Brain microvascular endothelial cell (primary cell): Measurements from ENCODE around the gene PPM1N.

Experiments
- DNase-seq: peaks from one replicate; pipeline ENCODE4 v3.0.0-alpha.2; 2020
- H3K27ac ChIP-seq: fragments of 250-450 bp; sonication (Bioruptor Pico); 2 replicates; pipeline ENCODE4 v1.5.1; 2020; ENCODE audit warnings: mild to moderate bottlenecking, moderate library complexity
- H3K27me3 ChIP-seq: fragments of 250-450 bp; sonication (Bioruptor Pico); replicated peaks from 2 replicates; pipeline ENCODE4 v1.5.1; 2020; ENCODE audit warnings: mild to moderate bottlenecking
- H3K36me3 ChIP-seq: fragments of 250-450 bp; sonication (Bioruptor Pico); replicated peaks from 2 replicates; pipeline ENCODE4 v1.5.1; 2020; ENCODE audit warnings: mild to moderate bottlenecking
- H3K4me3 ChIP-seq: 2 replicates; pipeline ENCODE4 v1.5.1; 2011; ENCODE audit warnings: low read depth, mild to moderate bottlenecking, control low read depth, low read length, moderate library complexity
- in situ Hi-C: cut with HindIII; loops from 2 replicates; pipeline ENCODE4 v1.10.0; 2017; ENCODE audit warnings: low sequenced_read_pairs, low pct_ligation_motif_present
- TF ChIP-seq, protein P1 (sequence below): IDR thresholded peaks from 2 replicates; pipeline ENCODE4 v1.5.1; 2011; ENCODE audit warnings: low read depth, mild to moderate bottlenecking, moderate library complexity, low read length, control low read depth, inconsistent platforms; ENCODE audit errors: missing control alignments

The PPM1N gene

DNA sequence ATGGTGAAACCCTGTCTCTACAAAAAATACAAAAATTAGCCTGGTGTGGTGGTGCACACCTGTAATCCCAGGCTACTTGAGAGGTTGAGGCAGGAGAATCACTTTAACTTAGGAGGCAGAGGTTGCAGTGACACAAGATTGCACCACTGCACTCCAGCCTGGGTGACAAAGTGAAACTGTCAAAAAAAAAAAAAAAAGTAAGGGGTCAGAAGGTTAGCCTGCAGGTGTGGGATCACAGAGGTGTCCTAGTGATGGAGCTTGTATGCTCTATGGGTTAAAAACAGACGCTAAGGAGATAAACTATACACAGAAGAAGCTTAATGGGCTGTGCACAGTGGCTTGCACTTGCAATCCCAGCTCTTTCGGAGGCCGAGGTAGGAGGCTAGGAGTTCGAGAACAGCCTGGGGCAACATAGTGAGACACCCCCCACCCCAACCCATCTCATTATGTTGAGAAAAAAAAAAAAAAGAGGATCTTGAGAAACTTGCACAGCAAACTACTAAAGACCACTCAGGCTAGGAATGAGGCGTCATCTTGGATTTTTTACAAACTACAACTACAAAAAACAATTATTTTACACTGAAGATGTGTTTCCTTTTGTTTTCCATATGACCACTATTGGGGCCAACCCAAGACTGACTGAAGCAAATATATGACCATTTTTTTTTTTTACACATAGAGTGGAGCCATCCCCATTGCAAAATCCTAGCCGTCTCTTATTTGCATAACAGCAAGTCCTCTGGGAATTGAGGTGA lies 22.5 kb upstream of the PPM1N start:
- in situ Hi-C loops: no loop called here
- Histone ChIP-seq H3K27me3 (no peaks in the 10 kb centered on the region), H3K4me3 (no peak overlapping the region), H3K27ac (no peak overlapping the region), H3K36me3 (no peaks in the 10 kb centered on the region)
- TF ChIP-seq, protein P1, sequence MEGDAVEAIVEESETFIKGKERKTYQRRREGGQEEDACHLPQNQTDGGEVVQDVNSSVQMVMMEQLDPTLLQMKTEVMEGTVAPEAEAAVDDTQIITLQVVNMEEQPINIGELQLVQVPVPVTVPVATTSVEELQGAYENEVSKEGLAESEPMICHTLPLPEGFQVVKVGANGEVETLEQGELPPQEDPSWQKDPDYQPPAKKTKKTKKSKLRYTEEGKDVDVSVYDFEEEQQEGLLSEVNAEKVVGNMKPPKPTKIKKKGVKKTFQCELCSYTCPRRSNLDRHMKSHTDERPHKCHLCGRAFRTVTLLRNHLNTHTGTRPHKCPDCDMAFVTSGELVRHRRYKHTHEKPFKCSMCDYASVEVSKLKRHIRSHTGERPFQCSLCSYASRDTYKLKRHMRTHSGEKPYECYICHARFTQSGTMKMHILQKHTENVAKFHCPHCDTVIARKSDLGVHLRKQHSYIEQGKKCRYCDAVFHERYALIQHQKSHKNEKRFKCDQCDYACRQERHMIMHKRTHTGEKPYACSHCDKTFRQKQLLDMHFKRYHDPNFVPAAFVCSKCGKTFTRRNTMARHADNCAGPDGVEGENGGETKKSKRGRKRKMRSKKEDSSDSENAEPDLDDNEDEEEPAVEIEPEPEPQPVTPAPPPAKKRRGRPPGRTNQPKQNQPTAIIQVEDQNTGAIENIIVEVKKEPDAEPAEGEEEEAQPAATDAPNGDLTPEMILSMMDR: no peak
- DNase-seq: peak; percentile 55

DNA sequence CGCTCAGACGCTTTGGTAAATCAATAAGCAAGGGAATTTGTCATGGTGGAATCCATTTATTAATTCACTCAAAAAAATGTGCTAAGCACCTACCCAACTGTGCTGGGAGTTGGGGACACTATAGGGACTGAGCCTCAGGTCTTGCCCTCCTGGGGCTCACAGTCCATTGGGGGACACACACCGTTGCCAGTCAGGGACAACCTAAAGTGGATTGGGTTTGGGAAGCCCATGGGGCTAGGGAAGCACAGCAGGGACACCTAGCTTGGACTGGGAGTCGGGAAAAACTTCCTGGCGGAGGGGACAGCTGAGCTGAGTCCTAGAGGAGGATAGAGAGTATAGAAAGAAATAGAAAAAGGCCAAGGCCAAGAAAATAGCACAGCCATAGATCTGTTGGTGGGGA lies 21.9 kb upstream of the PPM1N start:
- in situ Hi-C loops: no loop called here
- H3K27me3 ChIP-seq: no peaks in the 10 kb centered on the region
- TF ChIP-seq, protein P1: no peak
- no peaks in the 10 kb centered on the region for H3K36me3 ChIP-seq
- DNase-seq: peak; percentile 60
- no peak overlapping the region for H3K4me3 ChIP-seq
- no peak overlapping the region for H3K27ac ChIP-seq

DNA sequence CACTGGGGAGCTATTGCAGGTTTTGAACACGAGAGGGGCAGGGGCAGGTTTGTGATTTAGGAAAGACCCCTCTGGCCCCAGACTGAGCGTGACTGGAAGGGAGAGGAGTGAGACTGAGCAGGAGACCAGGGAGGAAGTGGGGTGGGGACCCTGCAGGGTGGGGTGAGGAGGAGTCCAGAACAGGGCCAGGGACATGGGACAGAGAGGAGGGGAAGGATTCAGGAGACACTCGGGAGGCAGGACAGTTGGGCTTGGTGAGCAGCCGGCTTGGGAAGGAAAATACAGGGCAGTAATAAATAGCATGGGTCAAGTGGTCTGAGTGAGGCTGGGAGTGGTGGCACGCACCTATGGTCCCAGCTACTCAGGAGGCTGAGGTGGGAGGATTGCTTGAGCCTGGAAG lies 21.1 kb upstream of the PPM1N start:
- peak; percentile 16 for DNase-seq
- no peaks in the 10 kb centered on the region for H3K27me3 ChIP-seq
- H3K36me3 ChIP-seq: no peaks in the 10 kb centered on the region
- TF ChIP-seq, protein P1: no peak
- in situ Hi-C loops: no loop called here
- H3K4me3 ChIP-seq: no peak overlapping the region
- H3K27ac ChIP-seq: no peak overlapping the region

DNA sequence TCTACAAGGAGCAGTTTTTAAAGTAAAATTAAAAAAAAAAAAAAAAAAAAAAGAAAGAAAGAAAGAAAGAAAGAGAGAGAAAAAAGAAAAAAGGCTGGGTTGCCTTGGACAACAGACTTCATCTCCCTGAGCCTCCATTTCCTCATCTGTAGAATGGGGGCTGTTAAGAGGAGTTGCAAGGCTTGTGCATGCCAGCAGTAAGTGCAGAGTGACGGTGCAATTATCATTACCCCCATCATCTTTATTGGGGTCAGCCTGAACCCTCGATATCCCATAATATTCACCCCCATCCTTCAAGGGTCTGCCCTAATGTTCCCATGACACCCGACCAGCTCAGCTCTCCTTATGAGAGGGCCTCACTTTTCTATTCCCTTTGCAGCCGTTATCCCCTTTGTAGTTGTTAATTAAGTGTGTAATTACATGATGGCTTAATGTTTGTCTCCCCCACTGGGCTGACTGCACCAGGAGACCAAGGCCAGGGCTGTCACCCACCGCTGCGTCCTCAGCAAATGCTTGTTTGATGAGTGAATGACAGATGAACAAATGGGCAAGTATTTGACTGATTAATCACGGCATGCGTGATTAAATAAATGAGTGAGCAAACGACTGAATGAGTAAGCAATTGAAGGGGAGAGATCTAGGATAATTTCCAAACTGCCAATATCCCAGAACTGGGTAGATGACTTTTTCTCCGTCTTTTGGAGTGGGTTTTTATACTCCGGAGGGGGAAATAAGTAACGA lies 20.4 kb upstream of the PPM1N start:
- Histone ChIP-seq H3K27ac (peak overlapping the region; percentile 99), H3K27me3 (no peaks in the 10 kb centered on the region)

DNA sequence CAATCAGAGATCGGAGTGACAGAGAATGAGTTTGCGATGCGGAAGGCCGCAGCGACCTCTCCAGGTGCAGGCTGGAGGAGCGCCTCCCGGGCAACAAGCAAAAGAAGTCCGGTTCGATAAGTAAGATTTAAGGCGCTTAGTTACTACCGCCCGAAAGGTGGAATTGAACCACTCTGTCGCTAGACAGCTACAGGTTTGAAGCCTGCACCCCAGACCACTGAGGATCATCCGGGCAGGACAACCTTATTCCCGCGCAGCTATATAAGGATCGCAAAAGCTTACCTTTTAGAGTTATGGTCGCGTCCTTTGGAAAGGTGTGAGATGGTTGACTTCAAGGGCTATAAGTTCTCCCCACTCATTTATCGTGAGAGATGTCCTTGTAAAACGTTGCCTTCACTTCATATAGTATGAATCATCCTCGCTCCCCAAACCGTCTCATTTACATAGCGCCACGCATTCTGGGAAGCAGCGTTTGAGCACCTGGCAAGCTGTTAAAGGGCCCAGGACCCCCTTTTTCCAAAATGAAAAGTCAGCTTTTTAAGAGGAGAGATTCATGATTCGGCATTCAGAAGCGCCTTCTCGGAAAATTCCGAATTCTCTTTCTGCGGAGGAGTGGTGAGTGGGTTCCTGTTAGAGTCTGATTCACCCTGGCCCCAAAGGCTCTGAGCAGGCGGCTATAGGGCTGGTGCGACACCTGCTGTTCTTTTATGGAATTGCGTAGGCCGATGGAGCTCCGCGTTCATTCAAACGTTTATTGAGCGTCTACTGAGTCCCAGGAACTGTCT lies 19.6 kb upstream of the PPM1N start:
- no peaks in the 10 kb centered on the region for H3K36me3 ChIP-seq
- H3K27me3 ChIP-seq: no peaks in the 10 kb centered on the region
- in situ Hi-C loops: no loop called here
- peak overlapping the region; percentile 59 for H3K4me3 ChIP-seq
- peak; percentile 92 for DNase-seq
- H3K27ac ChIP-seq: peak overlapping the region; percentile 99
- TF ChIP-seq, protein P1: peak; percentile 96

More for the DNA sequence above, 20.4 kb upstream of the PPM1N start:
- in situ Hi-C loops: no loop called here
- Histone ChIP-seq H3K36me3 (no peaks in the 10 kb centered on the region), H3K4me3 (peak overlapping the region; percentile 59)
- TF ChIP-seq, protein P1: no peak
- no peak for DNase-seq
